GM18951 (cell line): ENCODE measurements around the gene IL6R.

Experiments
- POLR2A ChIP-seq: IDR thresholded peaks from 4 replicates; pipeline ENCODE4 v1.6.1; 2011; ENCODE audit warnings: mild to moderate bottlenecking; ENCODE audit not compliant: insufficient read length, insufficient read depth; ENCODE audit errors: extremely low read depth
- in situ Hi-C: fragments of 300-500 bp; cut with MboI; formaldehyde crosslinking; loops from one replicate; pipeline ENCODE4 v1.12.0; 2022; ENCODE audit warnings: low sequenced_read_pairs, mixed read lengths, inconsistent platforms; ENCODE audit not compliant: unreplicated experiment

IL6R gene

GRCh38 chr1:154497026-154497806 lies 92.1 kb downstream of the IL6R start:
- TF ChIP-seq POLR2A, result no peak
- in situ Hi-C loops, result no loop called here

GRCh38 chr1:154499446-154499845 lies 94.3 kb downstream of the IL6R start:
- TF ChIP-seq POLR2A, result no peak
- in situ Hi-C loops, result no loop called here

- in situ Hi-C loops, result no loop called here
- TF ChIP-seq POLR2A, result no peak
Observed at GRCh38 chr1:154500533-154500932, 95.4 kb downstream of the IL6R start.

- TF ChIP-seq POLR2A, result no peak
- in situ Hi-C loops, result no loop called here
Observed at GRCh38 chr1:154501423-154502065, 96.4 kb downstream of the IL6R start.

- TF ChIP-seq POLR2A, result no peak
- in situ Hi-C loops, result no loop called here
Observed at GRCh38 chr1:154502066-154502743, 97.1 kb downstream of the IL6R start, which contains the start of the genes SHE and TDRD10. SHE (minus strand) TSS chr1:154502412; CDS start chr1:154502026, 386 bp downstream. TDRD10 (plus strand) TSS chr1:154502219; CDS start chr1:154506904, 4,685 bp downstream.

GRCh38 chr1:154502744-154503115 lies 97.6 kb downstream of the IL6R start:
- no peak for TF ChIP-seq POLR2A
- in situ Hi-C loops, result no loop called here

GRCh38 chr1:154503898-154504297 lies 98.8 kb downstream of the IL6R start:
- in situ Hi-C loops, result no loop called here

GRCh38 chr1:154512760-154513159 lies 107.6 kb downstream of the IL6R start:
- TF ChIP-seq POLR2A, result no peak
- in situ Hi-C loops, result no loop called here

More at GRCh38 chr1:154503898-154504297, 98.8 kb downstream of the IL6R start:
- TF ChIP-seq POLR2A, result no peak

GRCh38 chr1:154514066-154514553 lies 109.0 kb downstream of the IL6R start:
- in situ Hi-C loops, result no loop called here
- no peak for TF ChIP-seq POLR2A

- in situ Hi-C loops, result no loop called here
- TF ChIP-seq POLR2A, result no peak
Observed at GRCh38 chr1:154517661-154518060, 112.5 kb downstream of the IL6R start.
